GM19035 (cell line): ENCODE measurements around the gene SUOX.
"Not testable (repeated sequence)": the region's sequence is repeated elsewhere in the genome, so short reads cannot be mapped to it uniquely, and the experiment has no call there.

Experiments used
- ATAC-seq: cut with Tn5 transposase; IDR thresholded peaks from one replicate; pipeline ENCODE4 v1.9.1; 2021; ENCODE audit not compliant: unreplicated experiment

SUOX gene

DNA sequence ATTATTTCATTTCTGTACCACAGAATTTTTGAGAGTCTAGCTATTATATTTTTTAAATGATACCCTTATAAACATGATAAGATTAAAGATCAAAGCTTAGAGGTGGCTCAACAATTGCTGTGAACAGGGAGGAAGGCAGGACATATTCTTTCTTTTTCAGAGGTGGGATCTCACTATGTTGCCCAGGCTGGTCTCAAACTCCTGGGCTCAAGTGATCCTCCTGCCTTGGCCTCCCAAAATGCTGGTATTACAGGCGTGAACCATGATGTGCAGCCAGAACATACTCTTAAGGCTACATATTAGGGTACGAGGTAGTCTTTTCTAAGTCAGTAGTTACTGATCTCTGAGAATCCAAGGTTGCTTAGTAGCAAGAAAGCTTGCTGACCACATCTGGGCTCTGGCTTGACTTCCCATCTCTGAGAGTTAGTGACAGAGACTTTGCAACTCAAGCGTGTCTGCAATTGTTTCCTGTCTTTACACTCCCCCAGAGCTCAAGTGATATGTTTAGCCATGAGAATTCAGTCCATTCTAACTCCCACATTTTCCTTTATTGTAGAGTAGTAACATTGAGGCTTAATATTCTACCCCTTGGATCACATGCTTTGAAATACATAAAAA lies 14.6 kb upstream of the SUOX start:
- no peak for ATAC-seq

- no peak for ATAC-seq
Measured at GRCh38 chr12:55983232-55983842, 13.7 kb upstream of the SUOX start.

- no peak for ATAC-seq
Measured at GRCh38 chr12:55984861-55985260, 12.2 kb upstream of the SUOX start.

GRCh38 chr12:55985341-55985740 lies 11.7 kb upstream of the SUOX start:
- no peak for ATAC-seq

GRCh38 chr12:55985976-55986375 lies 11.1 kb upstream of the SUOX start:
- not testable (repeated sequence) for ATAC-seq

DNA sequence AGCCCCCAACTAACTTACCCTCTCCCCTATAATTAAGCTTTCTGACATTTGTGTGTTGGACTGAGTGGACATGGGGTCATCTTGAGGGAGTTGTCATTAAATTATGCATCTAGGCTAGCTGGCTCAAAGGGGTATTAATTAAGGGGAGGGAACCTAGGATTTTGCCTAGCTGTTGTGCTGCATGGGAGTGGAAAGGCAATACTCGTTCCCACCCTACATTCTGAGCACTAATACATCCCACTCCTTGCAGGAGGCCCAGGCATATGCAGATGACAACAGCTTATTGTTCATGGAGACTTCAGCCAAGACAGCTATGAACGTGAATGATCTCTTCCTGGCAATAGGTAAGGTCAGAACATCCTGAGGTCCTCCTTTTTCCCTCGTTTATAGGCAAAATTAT lies 6.0 kb upstream of the SUOX start:
- no peak for ATAC-seq

DNA sequence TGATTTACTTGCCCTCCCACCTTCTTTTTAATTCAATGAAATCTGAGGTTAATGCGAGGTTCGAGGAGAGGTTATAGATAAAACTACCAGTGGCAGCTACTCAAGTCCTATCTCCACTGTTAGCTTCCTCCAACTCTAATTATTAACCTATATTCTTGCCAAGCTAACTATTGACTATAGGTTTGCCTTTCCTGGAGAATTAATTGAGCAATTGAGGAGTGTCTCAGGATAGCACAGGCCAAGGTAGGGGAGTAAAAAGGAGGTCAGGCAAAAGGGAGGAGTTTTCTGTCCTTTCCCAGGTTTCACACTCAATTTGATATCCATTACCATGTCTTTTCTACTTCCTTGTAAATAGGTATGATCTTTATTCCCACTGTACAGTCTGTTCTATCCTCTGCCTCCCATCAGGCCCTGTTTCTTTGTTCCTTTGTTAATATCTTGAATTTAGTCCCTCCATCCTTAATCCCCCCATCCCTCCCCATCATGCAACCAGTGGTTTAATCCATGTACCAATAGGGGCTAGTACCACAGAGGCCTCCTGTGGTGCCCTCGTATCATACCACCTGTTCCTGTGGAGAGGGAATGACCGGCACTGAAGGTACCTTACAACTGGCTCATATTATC lies 3.7 kb upstream of the SUOX start:
- no peak for ATAC-seq

GRCh38 chr12:55995366-55995765 lies 1.7 kb upstream of the SUOX start:
- ATAC-seq = no peak

GRCh38 chr12:55996201-55996714 lies 818 bp upstream of the SUOX start:
- ATAC-seq = no peak

- ATAC-seq = no peak
Measured at GRCh38 chr12:55997535-55997859, 421 bp downstream of the SUOX start.

DNA sequence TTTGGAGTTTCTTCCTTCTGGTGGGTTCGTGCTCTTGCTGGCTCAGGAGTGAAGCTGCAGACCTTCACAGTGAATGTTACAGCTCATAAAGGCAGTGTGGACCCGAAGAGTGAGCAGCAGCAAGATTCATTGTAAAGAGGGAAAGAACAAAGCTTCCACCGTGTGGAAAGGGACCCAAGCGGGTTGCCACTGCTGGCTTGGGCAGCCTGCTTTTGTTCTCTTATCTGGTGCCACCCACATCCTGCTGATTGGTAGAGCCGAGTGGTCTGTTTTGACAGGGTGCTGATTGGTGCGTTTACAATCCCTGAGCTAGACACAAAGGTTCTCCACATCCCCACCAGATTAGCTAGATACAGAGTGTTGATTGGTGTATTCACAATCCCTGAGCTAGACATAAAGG lies 2.4 kb downstream of the SUOX start:
- ATAC-seq = not testable (repeated sequence)

DNA sequence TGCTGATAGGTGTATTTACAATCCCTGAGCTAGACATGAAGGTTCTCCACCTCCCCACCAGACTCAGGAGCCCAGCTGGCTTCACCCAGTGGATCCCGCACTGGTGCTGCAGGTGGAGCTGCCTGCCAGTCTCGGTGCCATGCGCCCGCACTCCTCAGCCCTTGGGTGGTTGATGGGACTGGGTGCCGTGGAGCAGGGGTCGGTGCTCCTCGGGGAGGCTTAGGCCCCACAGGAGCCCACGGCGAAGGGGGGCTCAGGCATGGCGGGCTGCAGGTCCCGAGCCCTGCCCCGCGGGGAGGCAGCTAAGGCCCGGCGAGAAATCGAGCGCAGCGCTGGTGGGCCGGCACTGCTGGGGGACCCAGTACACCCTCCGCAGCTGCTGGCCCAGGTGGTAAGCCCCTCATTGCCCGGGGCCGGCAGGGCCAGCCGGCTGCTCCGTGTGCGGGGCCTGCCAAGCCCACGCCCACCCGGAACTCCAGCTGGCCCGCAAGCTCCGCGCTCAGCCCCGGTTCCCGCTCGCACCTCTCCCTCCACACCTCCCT lies 3.0 kb downstream of the SUOX start:
- ATAC-seq = not testable (repeated sequence)

GRCh38 chr12:56001487-56002100 lies 4.5 kb downstream of the SUOX start:
- no peak for ATAC-seq

DNA sequence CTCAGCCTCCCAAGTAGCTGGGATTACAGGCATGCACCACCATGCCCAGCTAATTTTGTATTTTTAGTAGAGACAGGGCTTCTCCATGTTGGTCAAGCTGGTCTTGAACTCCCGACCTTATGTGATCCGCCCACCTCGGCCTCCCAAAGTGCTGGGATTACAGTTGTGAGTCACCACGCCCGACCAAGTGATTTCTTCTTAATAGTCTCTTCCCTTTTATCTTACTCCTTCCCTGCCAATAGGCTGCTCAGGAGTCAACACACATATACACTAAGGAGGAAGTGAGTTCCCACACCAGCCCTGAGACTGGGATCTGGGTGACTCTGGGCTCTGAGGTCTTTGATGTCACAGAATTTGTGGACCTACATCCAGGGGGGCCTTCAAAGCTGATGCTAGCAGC lies 6.3 kb downstream of the SUOX start:
- ATAC-seq = not testable (repeated sequence)

DNA sequence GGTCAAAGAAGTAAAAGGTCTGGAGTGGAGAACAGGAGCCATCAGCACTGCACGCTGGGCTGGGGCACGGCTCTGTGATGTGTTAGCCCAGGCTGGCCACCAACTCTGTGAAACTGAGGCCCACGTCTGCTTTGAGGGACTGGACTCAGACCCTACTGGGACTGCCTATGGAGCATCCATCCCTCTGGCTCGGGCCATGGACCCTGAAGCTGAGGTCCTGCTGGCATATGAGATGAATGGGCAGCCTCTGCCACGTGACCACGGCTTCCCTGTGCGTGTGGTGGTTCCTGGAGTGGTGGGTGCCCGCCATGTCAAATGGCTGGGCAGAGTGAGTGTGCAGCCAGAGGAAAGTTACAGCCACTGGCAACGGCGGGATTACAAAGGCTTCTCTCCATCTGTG lies 7.1 kb downstream of the SUOX start:
- no peak for ATAC-seq

DNA sequence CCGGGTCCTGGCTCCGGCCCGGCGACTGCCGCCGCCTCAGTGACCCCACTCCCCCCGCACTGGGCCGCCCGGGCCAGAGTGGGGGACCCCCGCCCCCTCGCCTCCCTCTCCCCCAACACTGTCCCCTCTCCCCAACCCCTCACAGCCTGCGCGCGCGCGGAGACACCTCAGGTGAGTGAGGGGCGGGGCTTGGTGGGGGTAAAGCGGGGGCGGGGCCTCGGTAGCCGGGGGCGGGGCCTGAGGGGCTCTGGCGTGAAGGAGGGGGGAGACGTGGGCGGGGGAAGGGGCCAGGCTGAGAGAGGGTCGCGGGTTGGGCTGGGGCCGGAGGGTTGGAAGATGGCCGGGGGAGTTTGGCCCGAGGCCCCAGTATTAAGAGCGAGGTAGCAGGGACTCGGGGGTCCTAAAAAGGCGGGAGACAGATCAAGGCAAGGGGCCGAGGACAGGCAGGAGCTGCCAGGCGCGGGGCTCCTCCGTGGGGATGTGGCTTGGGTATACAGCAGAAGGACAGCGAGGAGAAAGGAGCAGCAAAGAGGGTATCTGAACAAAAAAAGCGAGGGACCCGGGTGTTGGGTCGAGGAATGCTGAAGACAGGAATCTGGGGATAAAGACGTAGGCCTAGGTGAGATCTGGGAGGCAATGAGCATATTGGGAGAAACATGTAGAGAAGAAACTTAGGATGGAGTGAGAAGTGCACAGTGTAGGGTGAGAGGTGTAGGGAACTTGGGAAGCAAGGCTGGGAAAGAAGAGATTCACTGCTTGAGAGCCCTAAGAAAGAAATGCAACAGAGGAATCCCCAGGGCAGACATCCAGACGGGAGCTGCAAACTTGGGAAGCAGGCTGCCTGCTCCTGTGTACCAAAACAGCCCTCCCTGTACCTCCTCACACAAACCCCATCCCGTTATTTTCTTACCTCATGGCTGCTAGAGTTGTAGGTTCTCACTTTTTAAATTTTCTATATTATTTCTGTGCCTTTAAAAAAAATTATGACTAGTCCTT lies 10.8 kb downstream of the SUOX start:
- ATAC-seq = peak; percentile 48

DNA sequence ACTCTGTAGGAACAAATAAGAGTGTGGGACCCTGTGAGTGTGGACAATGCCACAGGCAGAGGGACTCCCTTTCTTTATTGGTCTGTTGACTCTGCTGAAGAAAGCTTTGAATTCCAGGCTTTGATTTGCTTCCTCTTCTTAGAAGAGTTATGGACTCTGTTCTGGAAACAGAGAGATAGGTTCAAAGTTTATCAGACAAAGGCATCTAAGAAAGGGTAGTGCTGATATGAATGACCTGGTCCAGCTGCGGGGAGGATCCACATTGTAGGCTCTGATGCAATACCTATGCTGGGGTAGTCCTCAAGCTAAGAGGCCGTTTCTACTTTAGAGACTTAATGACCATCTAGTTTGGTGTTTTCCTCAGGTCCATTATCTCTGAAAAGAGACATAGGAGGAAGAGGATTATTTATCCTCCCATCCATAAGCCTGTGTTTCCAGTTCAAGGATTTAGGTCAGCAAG lies 13.1 kb downstream of the SUOX start:
- no peak for ATAC-seq

- ATAC-seq = no peak
Measured at GRCh38 chr12:56011509-56012090, 14.5 kb downstream of the SUOX start.

GRCh38 chr12:56013482-56013881 lies 16.4 kb downstream of the SUOX start:
- ATAC-seq = no peak

GRCh38 chr12:56014205-56014604 lies 17.1 kb downstream of the SUOX start:
- no peak for ATAC-seq
